SKM-1 (cell line): ENCODE measurements around the gene FAIM2.
A peak's percentile ranks its signal among the peaks of the same experiment; 100 is the strongest.

Experiments used
- DNase-seq: peaks from one replicate; lab custom pipeline; 2025; ENCODE audit not compliant: unreplicated experiment; lab: John Stamatoyannopoulos, UW

Gene FAIM2

GRCh38 chr12:49827401-49828099, 76.2 kb downstream of the FAIM2 start:
- no peak for DNase-seq

GRCh38 chr12:49827051-49827400, 76.7 kb downstream of the FAIM2 start:
- DNase-seq = no peak

- no peak for DNase-seq
Observed at GRCh38 chr12:49825971-49826421, 77.7 kb downstream of the FAIM2 start.

- no peak for DNase-seq
Observed at GRCh38 chr12:49825360-49825970, 78.2 kb downstream of the FAIM2 start.

- DNase-seq = peak; percentile 17
Observed at GRCh38 chr12:49824895-49825294, 78.8 kb downstream of the FAIM2 start.

- DNase-seq = no peak
Observed at GRCh38 chr12:49824416-49824815, 79.3 kb downstream of the FAIM2 start.

- no peak for DNase-seq
Observed at GRCh38 chr12:49823951-49824350, 79.7 kb downstream of the FAIM2 start.

GRCh38 chr12:49823350-49823749, 80.3 kb downstream of the FAIM2 start:
- no peak for DNase-seq

GRCh38 chr12:49821373-49822287, 82.1 kb downstream of the FAIM2 start:
- no peak for DNase-seq

GRCh38 chr12:49819786-49820185, 83.9 kb downstream of the FAIM2 start:
- no peak for DNase-seq

- no peak for DNase-seq
Observed at GRCh38 chr12:49818241-49818895, 85.3 kb downstream of the FAIM2 start.
